Mesothelial cell of epicardium (in vitro differentiated cells): ENCODE measurements around the gene RNLS. TPM values are rescaled to one million over a fixed set of nuclear protein-coding genes. Genes with fewer than 3 reads are reported as not detected.
"Not testable (repeated sequence)": the region's sequence is repeated elsewhere in the genome, so short reads cannot be mapped to it uniquely, and the experiment has no call there.

Experiments used
- DNase-seq, 2 experiments: peaks; one replicate each; pipeline ENCODE4 v3.0.0; 2021; ENCODE audit warnings: low spot score in 2 of 2; ENCODE audit not compliant: unreplicated experiment in 2 of 2
- H3K27ac Mint-ChIP-seq: 2 replicates; pipeline ENCODE4 v1.8.0; 2021; ENCODE audit warnings: mixed read lengths
- H3K27me3 Mint-ChIP-seq: 2 replicates; pipeline ENCODE4 v1.8.0; 2021; ENCODE audit warnings: low read depth, mixed read lengths
- H3K36me3 Mint-ChIP-seq: 2 replicates; pipeline ENCODE4 v1.8.0; 2021; ENCODE audit warnings: mixed read lengths
- H3K4me1 Mint-ChIP-seq: 2 replicates; pipeline ENCODE4 v1.8.0; 2021; ENCODE audit warnings: mixed read lengths
- H3K4me3 Mint-ChIP-seq: 2 replicates; pipeline ENCODE4 v1.8.0; 2021; ENCODE audit warnings: mild to moderate bottlenecking, moderate library complexity, mixed read lengths
- H3K9me3 Mint-ChIP-seq: 2 replicates; pipeline ENCODE4 v1.8.0; 2021; ENCODE audit warnings: mixed read lengths
- total RNA-seq: library from RNA; stranded (reverse); gene quantifications from 3 replicates; pipeline ENCODE4 v1.2.1, GENCODE V29; 2021
- TF ChIP-seq, protein P1 (sequence below): fragments of 200-600 bp; sonication (generic); IDR thresholded peaks from one replicate; pipeline ENCODE4 v1.5.0; 2021; ENCODE audit warnings: antibody characterized with exemption; ENCODE audit not compliant: unreplicated experiment

Gene RNLS
- total RNA-seq, 1 donor from 2014 or later = 9.4 TPM

DNA sequence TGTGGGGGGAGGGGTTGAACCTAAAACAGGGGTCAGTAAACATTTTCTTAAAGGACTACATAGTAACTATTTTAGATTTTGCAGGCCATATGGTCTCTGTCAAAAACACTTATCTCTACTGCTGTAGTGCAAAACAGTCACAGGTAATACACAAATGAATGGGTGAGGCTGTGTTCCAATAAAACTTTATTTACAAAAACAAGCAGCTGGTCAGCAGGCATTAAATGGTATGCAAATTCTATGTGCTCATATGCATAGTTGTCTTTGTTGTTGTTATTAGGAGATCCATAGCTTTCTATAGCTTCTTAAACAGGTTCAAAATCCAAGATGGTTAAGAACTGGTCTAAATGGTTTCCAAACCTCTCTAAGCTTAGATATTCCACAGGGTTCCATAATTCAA lies 302.6 kb downstream of the RNLS start:
- Mint-ChIP-seq H3K4me3 (no peak overlapping the region), H3K27me3 (no peaks in the 10 kb centered on the region), H3K27ac (no peak overlapping the region), H3K4me1 (peaks cover 12% of the 10 kb centered on the region), H3K9me3 (no peaks in the 10 kb centered on the region), H3K36me3 (no peaks in the 10 kb centered on the region)
- TF ChIP-seq, protein P1, sequence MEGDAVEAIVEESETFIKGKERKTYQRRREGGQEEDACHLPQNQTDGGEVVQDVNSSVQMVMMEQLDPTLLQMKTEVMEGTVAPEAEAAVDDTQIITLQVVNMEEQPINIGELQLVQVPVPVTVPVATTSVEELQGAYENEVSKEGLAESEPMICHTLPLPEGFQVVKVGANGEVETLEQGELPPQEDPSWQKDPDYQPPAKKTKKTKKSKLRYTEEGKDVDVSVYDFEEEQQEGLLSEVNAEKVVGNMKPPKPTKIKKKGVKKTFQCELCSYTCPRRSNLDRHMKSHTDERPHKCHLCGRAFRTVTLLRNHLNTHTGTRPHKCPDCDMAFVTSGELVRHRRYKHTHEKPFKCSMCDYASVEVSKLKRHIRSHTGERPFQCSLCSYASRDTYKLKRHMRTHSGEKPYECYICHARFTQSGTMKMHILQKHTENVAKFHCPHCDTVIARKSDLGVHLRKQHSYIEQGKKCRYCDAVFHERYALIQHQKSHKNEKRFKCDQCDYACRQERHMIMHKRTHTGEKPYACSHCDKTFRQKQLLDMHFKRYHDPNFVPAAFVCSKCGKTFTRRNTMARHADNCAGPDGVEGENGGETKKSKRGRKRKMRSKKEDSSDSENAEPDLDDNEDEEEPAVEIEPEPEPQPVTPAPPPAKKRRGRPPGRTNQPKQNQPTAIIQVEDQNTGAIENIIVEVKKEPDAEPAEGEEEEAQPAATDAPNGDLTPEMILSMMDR = no peak
- DNase-seq = no peak

DNA sequence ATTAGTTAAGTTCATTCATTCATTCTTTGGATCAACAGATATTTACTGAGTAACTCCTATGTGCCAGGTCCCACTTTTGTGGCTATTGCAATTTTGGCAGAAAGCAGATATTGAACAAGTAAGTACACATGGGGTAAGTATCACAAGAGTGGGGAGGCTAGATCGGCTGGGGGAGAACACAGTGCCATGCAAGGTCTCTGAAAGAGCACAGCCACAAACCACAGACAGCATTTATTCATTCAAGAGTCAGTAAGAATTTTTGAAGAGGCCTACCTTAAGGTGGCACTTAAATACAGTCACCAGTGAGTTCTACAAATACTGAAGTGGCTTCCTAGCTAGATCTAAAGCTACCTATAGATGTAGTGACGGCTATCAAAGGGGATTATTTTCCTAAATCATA lies 304.2 kb downstream of the RNLS start:
- Mint-ChIP-seq H3K36me3 (no peaks in the 10 kb centered on the region), H3K27me3 (no peaks in the 10 kb centered on the region), H3K4me3 (no peak overlapping the region), H3K4me1 (peaks cover 12% of the 10 kb centered on the region), H3K27ac (no peak overlapping the region), H3K9me3 (no peaks in the 10 kb centered on the region)
- TF ChIP-seq, protein P1 = no peak
- DNase-seq = no peak

DNA sequence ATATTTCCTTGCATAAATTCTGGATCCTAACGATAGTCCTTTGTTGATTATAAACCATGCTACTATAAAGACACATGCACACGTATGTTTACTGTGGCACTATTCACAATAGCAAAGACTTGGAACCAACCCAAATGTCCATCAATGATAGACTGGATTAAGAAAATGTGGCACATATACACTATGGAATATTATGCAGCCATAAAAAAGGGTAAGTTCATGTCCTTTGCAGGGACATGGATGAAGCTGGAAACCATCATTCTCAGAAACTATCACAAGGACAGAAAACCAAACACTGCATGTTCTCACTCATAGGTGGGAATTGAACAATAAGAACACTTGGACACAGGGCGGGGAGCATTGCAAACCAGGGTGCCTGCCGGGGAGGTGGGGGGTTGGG lies 306.2 kb downstream of the RNLS start:
- not testable (repeated sequence) for H3K4me1 Mint-ChIP-seq, H3K9me3 Mint-ChIP-seq, H3K36me3 Mint-ChIP-seq, DNase-seq, H3K27ac Mint-ChIP-seq, H3K27me3 Mint-ChIP-seq, H3K4me3 Mint-ChIP-seq

DNA sequence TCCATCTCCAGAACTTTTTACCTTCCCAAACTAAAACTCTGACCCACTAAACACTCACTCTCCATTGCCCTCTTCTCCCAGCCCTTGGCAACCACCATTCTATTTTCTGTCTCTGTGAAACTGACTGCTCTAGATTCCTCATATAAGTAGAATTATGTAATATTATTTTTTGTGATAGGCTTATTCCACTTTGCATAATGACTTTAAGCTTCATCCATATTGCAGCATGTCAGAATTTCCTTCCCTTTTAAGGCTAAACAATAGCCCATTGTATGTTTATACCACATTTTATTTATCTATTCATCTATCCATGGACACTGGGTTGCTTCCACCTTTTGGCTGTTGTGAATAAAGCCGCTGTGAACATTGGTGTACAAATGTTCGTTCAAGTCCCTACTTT lies 308.8 kb downstream of the RNLS start:
- no peaks in the 10 kb centered on the region for H3K27me3 Mint-ChIP-seq
- H3K4me1 Mint-ChIP-seq = peaks cover 13% of the 10 kb centered on the region
- no peak for DNase-seq
- TF ChIP-seq, protein P1 = no peak
- H3K36me3 Mint-ChIP-seq = no peaks in the 10 kb centered on the region
- H3K4me3 Mint-ChIP-seq = no peak overlapping the region
- H3K27ac Mint-ChIP-seq = no peak overlapping the region
- no peaks in the 10 kb centered on the region for H3K9me3 Mint-ChIP-seq

DNA sequence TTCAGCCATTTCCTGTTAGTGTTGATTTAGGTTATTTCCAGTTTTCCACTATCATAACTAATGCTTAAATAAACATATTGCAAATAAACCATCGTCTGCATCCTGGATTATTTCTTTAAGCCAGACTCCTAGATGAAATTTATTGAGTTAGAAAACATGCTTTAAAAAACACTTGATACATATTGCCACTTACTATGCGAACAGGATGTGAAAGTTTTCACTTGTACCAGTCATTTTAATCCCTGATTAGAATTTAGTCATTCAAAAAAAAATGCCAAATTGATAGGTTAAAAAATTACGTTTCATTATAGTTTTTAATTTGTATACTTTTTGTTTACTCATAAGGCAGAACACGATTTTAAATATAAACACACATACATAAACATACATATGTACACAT lies 309.6 kb downstream of the RNLS start:
- TF ChIP-seq, protein P1 = no peak
- Mint-ChIP-seq H3K27ac (no peak overlapping the region), H3K36me3 (no peaks in the 10 kb centered on the region), H3K9me3 (no peaks in the 10 kb centered on the region), H3K4me3 (no peak overlapping the region), H3K27me3 (no peaks in the 10 kb centered on the region), H3K4me1 (peaks cover 13% of the 10 kb centered on the region)
- DNase-seq = no peak

DNA sequence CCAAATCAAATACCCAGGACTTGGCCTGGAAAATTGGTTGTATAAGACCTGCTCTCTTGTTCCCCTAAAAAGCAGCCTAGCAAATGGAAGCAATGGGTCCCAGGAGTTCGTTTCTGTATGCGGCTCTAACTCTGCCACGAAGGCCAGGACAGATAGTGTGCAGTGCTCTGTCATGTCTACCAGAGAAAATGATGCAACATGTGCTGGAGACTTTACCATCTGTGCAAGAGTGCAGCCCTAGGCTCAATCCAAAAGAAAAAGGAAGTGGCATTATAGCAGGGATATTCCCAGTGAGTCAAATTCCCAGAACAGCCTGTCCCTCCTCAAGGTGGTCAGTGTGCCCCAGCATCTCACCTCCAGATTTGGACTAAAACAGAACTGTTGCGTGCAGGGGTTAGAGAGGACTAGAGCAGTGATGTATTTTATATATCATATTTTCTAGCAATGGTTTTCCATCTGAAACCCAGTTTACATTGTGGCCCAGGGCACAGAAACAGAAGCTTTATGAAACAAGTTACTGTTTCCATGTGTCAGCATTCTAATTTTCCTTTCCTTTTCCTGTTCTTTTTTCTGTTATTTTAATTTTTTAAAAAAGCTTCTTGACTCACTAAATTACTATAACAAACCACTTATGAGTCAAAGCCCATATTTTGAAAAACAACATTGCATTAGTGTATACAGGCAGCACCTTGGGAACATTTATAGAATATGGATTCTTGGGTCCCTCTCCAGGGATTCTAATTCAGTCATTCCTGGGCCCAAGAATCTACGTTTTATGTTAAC lies 311.2 kb downstream of the RNLS start:
- no peaks in the 10 kb centered on the region for H3K9me3 Mint-ChIP-seq
- peaks cover 13% of the 10 kb centered on the region for H3K4me1 Mint-ChIP-seq
- H3K4me3 Mint-ChIP-seq = no peak overlapping the region
- TF ChIP-seq, protein P1 = no peak
- no peak for DNase-seq
- H3K27me3 Mint-ChIP-seq = peaks cover under 1% of the 10 kb centered on the region
- no peak overlapping the region for H3K27ac Mint-ChIP-seq
- no peaks in the 10 kb centered on the region for H3K36me3 Mint-ChIP-seq
